Measurements from ENCODE around the gene SIGLEC7.

SIGLEC7 gene

DNA sequence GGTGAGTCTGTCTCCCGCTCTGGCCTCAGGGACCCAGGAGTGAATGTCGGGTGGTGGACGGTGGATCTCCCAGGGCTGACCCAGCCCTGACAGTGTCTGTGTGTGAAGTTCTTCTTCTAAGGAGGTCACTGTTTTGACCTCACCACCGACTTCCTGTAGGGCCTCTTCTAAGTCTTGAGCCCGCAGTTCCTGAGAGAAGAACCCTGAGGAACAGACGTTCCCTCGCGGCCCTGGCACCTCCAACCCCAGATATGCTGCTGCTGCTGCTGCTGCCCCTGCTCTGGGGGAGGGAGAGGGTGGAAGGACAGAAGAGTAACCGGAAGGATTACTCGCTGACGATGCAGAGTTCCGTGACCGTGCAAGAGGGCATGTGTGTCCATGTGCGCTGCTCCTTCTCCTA lies at the start of gene SIGLEC7:
Gene SIGLEC7, plus strand, starts transcription at position 183 of the 400 bp plus-strand sequence. Its CDS starts 69 bp downstream, at position 252.
- no peak for DNase-seq (ENCODE audit: low spot score)

DNA sequence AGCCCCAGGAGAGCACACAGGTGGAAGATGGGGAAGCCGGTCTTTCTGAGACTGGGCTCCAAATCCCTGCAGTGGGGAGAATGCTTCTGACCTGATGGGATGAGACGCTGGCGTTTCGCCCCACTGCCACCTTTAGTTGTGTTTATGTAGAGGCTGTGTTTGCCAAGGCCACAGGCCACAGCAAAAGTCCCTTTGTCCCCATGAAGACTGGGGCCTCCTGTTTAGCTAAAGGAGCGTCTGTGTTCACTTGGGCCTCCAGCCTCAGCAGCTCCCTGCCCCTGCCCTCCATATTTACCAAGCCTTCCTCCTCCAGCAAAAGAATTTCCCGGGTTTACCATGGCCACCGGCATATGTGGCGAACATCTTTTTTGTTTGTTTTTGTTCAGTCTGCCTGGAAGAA lies 49.0 kb upstream of the SIGLEC7 start:
- no peak for DNase-seq (ENCODE audit: low spot score)

DNA sequence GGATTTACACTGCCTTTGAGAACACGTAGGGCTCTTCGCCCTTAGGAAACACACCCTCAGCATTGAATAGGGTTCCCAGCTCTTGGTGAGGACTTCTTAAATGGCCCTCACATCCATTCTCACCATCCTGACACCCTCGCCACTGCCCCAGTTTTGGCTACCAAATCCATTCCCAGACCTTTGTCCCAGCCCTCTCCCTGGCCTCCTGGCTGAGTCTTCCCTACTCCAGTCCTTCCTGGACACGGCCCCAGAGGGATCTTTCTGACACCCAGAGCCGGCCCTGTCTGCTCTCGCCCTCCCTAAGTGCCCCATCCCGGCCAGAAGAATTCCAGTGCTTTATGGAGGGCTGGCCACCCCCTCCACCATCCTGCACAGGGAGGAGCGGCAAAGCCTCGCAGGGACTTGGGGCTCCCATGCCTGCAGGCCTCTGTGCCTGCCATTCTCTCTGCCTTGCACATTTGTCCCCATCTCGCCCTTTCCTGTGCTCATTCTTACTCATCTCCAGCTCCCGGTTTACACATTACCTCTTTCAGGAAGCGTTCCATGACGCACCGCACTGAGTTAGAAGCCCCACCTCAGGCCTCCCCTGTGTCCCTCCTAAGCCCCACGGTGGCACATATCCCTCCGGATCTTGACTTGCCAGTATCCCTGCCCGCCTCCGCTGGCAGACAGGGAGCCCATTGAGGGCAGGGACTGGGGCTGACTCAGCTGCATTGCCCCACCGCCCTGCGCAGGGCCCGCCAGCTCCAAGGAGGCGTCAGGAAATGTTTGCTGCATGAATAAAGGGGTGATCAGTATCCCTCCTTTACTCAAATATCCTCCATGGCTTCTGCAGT lies 48.4 kb upstream of the SIGLEC7 start:
- no peak for DNase-seq (ENCODE audit: low spot score)

DNA sequence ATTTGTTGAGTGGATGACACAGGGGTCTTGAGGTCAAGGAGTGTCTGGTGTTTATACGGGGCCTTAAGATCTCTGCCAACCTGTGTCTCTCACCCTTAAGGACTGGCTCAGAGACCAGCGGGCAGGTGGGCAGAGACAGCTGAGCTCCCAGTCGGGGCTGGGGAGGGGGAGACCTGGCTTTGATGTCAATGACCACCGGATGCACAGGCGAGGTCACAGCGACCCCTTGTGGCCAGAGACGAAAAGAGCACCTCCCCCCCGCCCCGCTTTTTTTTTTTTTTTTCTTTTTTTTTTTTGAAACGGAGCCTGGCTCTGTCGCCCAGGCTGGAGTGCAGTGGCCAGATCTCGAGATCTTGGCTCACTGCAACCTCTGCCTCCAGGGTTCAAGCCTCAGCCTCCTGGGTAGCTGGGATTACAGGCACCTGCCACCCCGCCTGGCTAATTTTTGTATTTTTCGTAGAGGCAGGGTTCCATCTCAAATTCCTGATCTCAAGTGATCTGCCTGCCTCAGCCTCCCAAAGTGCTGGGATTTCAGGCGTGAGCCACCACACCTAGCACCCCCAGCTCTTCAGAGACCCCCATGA lies 47.3 kb upstream of the SIGLEC7 start:
- peak; percentile 46 for DNase-seq (ENCODE audit: low spot score)

DNA sequence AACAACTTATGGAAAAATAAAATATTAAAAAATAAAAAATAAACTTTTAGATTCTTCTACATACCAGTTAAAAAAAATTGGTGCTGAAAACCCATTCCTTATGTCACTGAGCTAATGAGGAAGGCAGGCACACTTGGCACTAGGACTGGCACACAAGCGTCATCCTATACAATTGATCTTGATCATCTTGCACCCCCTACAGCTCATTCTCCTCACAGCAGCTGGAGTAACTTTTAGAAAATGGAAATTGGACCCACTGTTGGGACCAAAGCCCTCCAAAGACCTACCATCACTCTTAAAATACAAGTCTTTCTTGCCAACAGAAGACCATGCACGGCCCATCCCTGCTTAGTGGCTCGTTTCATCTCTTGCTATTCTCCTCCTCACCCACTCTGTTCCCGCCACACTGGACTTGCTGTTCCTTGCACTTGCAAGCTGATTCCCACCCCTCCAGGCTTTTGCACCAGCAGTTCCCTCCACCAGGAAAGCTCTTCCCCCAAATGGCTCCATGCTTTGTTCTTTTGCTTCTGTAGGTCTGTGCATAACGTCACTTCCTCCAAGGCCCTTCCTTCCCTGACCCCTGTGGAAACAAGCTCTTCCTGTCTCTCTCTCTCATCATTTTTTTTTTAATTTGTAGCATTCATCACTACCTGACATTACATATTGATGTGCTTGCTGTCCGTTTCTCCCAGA lies 45.5 kb upstream of the SIGLEC7 start:
- DNase-seq (ENCODE audit: low spot score) = no peak

DNA sequence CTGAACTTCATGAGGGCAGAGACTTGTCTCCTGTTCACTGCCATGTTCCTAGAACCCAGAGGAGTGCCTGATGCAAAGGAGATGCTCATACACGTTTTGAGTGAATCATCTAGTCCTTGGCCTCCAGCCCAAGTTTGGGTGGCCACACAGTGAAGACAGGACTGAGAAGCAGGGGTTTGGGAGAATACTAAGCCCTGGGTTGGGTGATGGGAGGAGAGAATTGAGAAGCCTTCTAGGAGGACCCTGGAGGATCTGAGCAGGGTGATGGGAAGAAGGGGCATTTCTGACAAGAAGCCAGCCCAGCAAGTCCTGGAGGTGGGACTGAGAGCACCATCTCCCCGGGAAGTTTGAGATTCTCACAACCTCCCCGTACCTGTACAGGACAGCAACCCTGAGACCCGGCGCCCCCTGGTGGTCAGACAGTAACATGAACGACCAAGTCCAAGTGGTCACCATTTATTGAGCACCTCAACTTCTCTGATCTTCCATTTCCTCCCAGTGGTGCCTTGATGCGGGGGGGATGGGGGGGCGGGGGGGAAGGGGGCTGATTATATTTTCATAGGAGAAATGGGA lies 44.8 kb upstream of the SIGLEC7 start:
- peak; percentile 65 for DNase-seq (ENCODE audit: low spot score)

DNA sequence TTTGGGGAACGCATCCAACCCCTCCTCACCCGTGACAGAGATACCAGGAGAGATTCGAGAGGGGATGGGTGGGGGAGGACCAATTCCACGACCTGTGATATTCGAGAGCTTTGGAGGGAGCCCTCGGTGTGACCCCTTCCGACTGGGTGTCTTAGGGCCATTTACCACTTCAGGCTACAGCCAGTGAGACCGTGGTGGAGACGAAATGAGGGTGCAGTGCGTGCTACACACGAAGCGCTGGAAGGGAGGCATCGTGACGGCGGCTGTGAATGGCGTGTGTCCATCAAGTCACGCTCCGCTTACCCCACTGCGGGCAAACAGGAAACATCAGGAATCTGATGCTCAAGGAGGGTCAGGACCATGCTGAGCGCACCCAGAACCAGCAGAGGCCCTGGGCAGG lies 44.3 kb upstream of the SIGLEC7 start:
- no peak for DNase-seq (ENCODE audit: low spot score)

DNA sequence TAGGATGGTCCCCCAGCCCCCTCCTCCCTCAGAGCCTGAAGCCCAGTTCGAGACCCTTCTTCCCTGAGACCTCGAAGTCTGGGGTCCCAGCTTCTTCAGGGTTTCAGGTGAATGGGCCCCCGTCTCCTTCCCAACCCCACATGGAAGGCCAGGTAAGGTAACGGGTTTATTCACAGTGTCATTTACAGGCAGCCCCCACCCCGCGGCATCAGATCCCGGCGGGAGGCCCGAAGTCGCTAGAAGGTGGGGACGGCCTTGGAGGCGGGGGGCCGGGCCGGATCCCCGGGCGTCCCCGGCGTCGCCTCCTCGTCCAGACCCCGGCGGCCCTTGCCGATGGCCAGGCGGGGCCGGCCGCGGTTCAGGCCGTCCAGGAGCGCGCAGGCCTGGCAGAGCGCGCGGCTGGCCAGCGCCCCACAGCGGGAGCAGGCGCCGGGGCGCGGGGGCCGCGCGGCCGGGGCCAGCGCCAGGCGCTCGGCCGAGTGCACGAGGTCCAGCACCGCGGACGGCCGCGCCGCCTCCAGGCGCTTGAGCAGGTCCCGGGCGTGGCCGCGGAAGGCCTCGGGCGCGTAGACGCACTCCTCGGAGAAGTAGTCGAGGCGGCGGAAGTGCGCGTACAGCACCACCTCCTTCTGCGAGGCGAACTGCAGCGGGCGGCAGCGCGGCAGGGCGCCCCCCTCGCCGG lies 43.6 kb upstream of the SIGLEC7 start:
- DNase-seq (ENCODE audit: low spot score) = no peak

DNA sequence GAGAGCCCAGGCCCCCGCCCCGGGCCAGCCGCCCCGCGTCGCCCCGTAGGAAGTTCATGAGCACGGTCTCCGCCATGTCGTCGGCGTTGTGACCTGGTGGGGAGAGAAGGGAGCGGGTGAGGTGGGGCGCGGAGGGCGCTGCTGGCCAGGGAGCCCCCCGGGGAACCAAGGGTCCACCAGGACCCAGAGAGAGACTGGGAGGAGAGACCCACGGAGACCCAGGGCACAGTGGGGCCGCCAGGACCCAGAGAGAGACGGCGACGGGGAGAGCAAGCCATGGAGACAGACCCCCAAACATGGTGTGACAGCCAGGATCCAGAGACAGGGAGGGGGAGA lies 43.1 kb upstream of the SIGLEC7 start:
- no peak for DNase-seq (ENCODE audit: low spot score)

DNA sequence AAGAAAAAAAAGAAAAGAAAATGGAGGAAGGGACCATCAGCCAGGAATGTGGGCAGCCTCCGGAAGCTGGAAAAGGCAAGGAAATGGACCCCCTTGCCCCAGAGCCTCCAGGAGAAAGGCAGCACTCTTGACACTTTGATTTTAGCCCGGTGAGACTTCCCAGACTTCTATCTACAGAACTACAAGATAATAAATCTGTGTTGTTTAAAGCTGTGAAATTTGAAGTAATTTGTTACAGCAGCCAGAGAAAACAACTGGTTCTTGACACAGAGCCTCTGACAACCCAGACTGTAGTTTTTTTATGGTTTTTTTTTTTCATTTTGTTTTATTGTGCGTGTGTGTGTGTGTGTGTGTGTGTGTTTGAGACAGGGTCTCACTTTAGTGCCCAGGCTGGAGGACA lies 41.5 kb upstream of the SIGLEC7 start:
- no peak for DNase-seq (ENCODE audit: low spot score)

DNA sequence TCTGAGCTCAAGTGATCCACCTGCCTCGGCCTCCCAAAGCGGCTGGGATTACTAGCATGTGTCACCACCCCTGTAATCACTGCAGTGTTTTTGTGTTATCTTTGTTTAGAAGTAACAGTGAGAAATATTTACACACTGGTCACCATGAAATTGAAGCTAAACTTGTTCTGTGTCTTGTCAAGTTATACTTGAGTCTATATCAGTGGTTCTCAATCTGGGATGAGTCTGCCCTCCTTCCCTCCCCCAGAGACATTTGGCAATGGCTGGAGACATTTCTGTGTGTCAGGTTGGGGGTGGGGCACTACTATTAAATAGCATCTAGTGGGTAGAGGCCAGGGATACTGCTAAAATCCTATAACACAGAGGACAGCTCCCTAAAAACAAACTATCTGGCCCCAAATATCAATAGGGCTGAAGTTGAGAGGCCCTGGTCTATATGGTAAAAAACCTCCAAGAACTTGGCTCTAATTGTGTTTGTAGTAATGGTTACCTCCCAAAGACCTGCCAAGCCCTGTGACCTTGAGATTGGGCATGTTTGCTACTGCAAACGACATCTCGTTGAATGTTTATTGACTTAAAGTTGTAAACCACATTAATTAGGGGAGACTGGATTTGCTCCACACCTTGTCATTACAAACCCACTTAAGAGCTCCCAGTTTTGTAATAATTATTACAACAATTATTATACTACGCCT lies 40.8 kb upstream of the SIGLEC7 start:
- DNase-seq (ENCODE audit: low spot score) = no peak

DNA sequence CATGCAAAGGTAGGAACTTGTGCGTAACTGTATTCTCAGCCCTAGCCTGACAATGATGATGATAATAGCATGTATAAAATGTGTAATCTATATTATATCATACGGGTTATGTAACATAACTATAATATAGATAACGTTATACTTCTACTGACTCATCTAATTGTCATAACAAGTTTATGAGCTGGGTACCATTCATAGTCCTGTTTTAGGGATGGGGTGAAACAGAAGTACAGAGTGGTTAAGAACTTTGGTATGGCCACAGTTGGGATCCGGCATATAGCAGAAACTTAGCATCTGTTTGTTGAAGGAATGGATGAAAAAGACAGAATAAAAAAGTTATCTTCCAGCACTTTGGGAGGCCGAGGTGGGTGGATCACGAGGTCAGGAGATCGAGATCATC lies 39.1 kb upstream of the SIGLEC7 start:
- DNase-seq (ENCODE audit: low spot score) = no peak

DNA sequence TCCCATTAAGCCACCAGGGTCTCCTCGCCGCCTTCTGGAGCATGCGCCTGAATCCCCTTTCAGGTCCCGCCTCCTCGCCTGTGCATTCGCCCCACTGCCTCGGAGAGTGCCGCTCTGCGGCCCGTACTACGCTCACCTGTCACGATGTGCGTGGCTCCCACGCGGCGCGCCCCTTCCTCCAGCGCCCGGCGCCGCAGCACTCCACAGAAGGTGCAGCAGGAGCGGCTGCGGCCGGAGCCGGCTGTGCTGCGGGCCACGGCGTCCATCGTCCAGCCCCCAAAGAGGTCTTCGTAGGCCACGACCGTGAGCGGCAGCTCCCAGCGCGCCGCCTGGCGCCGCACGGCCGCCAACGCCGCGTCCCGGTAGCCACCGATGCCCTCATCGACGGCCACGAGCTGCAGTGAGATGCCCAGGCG lies 38.2 kb upstream of the SIGLEC7 start:
- DNase-seq (ENCODE audit: low spot score) = no peak

DNA sequence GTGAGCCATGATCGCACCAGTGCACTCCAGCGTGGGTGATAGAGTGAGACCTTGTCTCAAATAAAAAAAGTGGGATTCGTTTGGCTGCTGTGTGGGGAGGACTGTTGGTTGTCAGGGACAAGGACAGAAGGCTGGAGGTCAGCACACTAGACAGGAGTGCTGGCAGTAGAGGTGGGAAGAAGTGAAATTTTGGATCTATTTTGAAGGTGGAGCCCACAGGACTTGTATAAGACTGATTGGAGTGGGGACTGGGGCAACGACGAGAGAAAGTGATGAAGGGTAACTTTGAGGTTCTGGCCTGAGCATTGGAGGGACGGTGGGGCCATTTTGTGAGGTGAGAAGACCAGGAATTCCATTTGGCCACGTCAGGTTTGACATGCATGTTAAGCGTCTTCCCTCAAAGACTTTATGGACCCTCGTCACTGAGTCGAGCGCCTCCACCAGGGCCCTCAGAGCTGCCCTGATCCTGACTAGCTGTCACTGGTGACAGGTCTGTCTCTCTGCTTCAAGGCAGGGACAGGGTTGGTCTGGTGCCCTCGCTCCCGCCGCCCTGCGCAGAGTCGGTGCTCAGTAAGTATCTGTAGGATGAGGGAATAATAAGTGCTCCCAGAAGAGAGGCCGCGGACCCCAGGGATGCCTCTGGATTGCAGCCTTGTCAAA lies 34.6 kb upstream of the SIGLEC7 start:
- peak; percentile 21 for DNase-seq (ENCODE audit: low spot score)

DNA sequence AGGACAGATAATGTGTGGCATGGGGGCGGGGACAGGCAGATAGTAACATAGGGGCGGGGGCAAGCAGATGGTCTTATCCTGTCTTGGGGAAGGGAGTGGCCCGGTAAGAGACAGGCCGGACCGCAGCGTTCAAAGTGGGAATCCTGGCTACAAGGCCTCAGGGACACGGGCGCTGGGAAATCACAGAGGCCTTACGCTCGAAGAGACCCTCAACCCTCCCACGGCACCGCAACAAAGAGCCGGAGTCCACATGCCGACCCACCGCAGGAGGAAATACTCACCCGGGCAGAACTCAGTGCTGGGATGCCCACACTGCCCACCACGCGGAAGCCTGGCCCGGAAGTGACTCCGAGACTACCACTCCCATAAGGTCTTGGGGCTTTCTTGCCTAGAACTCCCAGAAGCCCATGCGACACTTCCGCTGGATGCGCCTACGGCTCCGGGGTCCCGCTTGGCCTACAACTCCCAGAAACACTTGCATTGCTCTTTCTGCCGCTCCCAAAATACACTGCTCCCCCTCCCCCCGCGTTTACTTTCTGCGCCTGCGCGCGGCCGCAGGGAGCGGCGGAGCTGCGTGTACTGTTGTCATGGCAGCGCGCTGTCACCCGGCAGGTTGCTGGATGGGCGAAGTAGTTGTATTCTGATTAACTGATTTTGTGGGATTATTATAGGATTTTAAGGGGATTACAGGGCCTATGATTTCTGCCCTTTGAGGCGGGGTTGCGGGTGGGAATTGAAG lies 33.9 kb upstream of the SIGLEC7 start, which contains the start of gene CTU1:
Gene CTU1, minus strand, starts transcription at position 344 of the 739 bp plus-strand sequence. CDS start 3,840 bp downstream, outside the sequence.
- peak; percentile 99 for DNase-seq (ENCODE audit: low spot score)

DNA sequence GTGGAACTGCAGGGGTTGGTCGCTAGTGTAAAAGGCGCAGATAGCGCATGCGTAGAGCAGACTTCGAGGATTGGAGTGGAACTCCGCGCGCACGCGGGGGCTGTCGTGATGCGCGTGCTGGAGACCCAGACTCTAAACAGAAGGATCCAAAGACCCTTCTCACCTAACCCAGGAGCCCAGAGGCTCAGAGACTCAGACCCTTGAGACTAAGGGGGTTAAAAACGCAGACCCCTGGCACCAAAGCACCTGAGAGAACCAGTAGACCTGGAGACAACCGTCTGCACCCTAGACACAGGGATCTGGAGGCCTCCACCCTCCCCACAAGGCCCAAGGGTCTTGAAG lies 33.3 kb upstream of the SIGLEC7 start:
- DNase-seq (ENCODE audit: low spot score) = no peak

DNA sequence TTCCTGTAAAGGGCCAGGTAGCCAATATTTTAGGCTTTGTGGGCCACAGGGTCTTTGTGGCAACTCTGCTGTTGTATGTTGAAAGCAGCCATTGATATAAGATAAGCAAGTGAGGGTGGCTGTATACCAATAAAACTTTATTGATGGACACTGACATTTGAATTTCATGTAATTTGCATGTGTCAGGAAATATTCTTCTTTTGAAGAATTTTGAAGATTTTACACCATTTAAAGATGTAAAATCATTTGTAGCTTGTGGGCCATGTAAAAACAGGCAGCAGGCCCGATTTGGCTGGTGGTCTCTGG lies 31.5 kb upstream of the SIGLEC7 start:
- DNase-seq (ENCODE audit: low spot score) = no peak

DNA sequence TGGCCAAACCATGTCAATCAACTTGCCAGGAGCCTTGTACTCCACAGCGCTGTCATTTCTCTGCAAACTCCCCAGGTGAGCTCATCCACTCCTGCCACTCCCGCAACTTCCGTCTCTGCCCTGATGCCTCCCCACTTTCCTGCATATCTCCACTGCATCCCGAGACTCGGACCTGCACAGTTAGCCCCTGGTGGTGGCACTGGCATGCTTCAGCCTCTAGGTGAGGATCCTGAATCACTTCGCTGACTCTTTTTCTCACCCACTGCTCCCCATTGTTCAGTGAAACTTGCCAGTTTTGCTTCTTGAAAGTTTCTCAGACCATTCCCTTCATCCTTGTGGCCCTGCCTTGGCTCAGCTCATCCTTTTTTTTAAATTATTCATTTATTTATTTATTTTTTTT lies 30.5 kb upstream of the SIGLEC7 start:
- DNase-seq (ENCODE audit: low spot score) = no peak

DNA sequence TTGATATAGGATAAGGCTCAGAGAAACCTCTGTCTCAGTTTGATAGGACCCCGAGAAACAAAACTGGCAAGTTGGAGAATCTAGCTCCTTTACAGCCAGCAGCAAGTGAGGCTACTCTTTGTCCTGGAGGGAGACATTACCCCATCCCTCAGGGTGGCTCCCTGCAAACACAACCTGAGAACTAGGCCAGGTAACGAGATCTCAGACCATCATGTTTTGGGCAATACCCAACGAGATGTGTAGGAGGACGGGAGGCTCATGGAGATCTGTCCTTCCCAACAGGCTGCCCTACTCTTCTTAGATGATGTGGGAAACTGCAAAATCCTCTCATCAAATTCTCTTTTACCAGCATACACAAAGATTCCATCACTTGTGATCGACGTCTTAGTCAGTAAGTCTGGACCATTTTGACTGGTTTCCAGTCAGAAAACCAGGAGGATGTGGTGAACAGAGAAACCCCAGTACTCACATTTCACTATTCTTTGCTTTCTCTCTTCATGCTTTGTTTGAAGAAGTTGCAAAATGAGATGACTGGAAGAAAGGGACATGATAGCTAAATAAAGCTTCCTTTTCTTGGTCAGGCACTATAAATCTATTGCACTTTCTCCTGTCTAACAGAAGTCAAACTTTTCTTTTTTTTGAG lies 27.9 kb upstream of the SIGLEC7 start:
- no peak for DNase-seq (ENCODE audit: low spot score)

DNA sequence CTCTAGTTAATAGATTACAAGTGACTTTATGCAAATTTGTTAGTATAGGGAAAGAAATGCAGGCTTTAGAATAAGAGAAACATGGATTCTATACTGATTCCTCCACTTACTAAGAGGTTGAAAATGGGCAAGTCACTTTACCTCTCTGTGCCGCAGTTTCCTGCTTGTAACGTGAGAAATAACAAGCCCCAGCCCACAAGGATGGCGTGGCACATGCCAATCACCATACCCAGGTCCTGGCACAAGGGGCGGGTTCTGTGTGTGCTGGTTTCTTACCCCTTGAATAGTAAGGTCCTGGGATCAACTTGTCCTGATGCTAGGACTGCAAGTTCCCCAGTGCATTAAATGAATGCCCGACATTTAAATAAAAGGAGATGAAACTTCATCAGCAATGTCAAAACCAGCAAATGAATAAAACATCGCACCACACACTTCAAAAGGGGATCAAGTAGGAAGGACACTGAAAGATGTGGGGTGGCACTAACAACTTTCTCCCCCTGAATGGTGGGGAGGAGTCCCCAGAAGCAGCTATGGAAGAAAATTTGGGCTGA lies 25.3 kb upstream of the SIGLEC7 start:
- DNase-seq (ENCODE audit: low spot score) = no peak
